Measurements from ENCODE around the gene ARHGEF25. TPM values are rescaled to one million over a fixed set of nuclear protein-coding genes. Genes with fewer than 3 reads are reported as not detected.
A peak's percentile ranks its signal among the peaks of the same experiment; 100 is the strongest.
"Not testable (repeated sequence)": the region's sequence is repeated elsewhere in the genome, so short reads cannot be mapped to it uniquely, and the experiment has no call there.

ARHGEF25 gene
- total and polyA plus RNA-seq, 7 donors = 5.8 to 140 (median 99.4) TPM

GRCh38 chr12:57617942-57618341 is 6.7 kb downstream of the ARHGEF25 start:
- DNase-seq = peak; percentile 41
- H3K9me3 ChIP-seq = no peaks in the 10 kb centered on the region
- no peak overlapping the region for H3K27ac ChIP-seq
- 54 to 58% methylated on average over 11 of the region's 11 CpGs for WGBS, 2 donors
- peaks cover 0 to 32% (median 4%) of the 10 kb centered on the region in 3 donors for H3K27me3 ChIP-seq
- H3K36me3 ChIP-seq = peaks cover 16 to 39% (median 25%) of the 10 kb centered on the region in 4 donors
- no peak overlapping the region for H3K4me3 ChIP-seq
- H3K4me1 ChIP-seq = peaks cover 0 to 52% (median 50%) of the 10 kb centered on the region in 4 donors
- TF ChIP-seq CTCF (IDR thresholded peaks at IDR 0.05) = no peak
- no peak for TF ChIP-seq POLR2AphosphoS5 (IDR thresholded peaks at IDR 0.05)
- TF ChIP-seq EP300 (IDR thresholded peaks at IDR 0.05) = no peak
- no peak for TF ChIP-seq POLR2A (IDR thresholded peaks at IDR 0.05)
- intact Hi-C loops (cut with DNase I) = no loop called here

GRCh38 chr12:57618431-57618830 is 7.2 kb downstream of the ARHGEF25 start:
- Histone ChIP-seq H3K36me3 (peaks cover 16 to 36% (median 23%) of the 10 kb centered on the region in 4 donors), H3K27me3 (peaks cover 0 to 35% (median 4%) of the 10 kb centered on the region in 3 donors), H3K4me1 (peaks cover 0 to 47% (median 45%) of the 10 kb centered on the region in 4 donors)
- DNase-seq = peak; percentile 24
- intact Hi-C loops (cut with DNase I); H3K27ac ChIP-seq; H3K4me3 ChIP-seq; H3K9me3 ChIP-seq: not testable (repeated sequence)
- 93 to 94% methylated on average over 6 of the region's 6 CpGs for whole genome bisulfite sequencing, 2 donors

- TF ChIP-seq EP300 (IDR thresholded peaks at IDR 0.05) (no peak), POLR2A (IDR thresholded peaks at IDR 0.05) (no peak), POLR2AphosphoS5 (IDR thresholded peaks at IDR 0.05) (no peak), CTCF (IDR thresholded peaks at IDR 0.05) (no peak)
- Histone ChIP-seq H3K36me3 (peaks cover 16 to 32% (median 22%) of the 10 kb centered on the region in 4 donors), H3K4me3 (no peak overlapping the region), H3K4me1 (peaks cover 0 to 42% (median 40%) of the 10 kb centered on the region in 4 donors), H3K27me3 (peaks cover 0 to 38% (median 4%) of the 10 kb centered on the region in 3 donors), H3K9me3 (no peaks in the 10 kb centered on the region), H3K27ac (no peak overlapping the region)
- 42 to 48% methylated on average over 16 of the region's 16 CpGs for WGBS, 2 donors
- peak; percentile 46 for DNase-seq
- intact Hi-C loops (cut with DNase I) = no loop called here
Observed at GRCh38 chr12:57618966-57619433, 7.8 kb downstream of the ARHGEF25 start.

- peaks cover 0 to 42% (median 4%) of the 10 kb centered on the region in 3 donors for H3K27me3 ChIP-seq
- DNase-seq = peak; percentile 65
Observed at GRCh38 chr12:57619434-57620244, 8.4 kb downstream of the ARHGEF25 start.

More at GRCh38 chr12:57619434-57620244, 8.4 kb downstream of the ARHGEF25 start:
- no peak overlapping the region for H3K4me3 ChIP-seq
- no peaks in the 10 kb centered on the region for H3K9me3 ChIP-seq
- peaks cover 16 to 28% (median 21%) of the 10 kb centered on the region in 4 donors for H3K36me3 ChIP-seq
- intact Hi-C loops (cut with DNase I) = loop anchor here (5.0 kb wide), 1 partner anchor 73 kb away; the partner anchor contains the start of gene OS9
- peaks cover 0 to 35% (median 33%) of the 10 kb centered on the region in 4 donors for H3K4me1 ChIP-seq
- TF ChIP-seq POLR2AphosphoS5 (IDR thresholded peaks at IDR 0.05) = peak in 2 of 4 donors; percentile 3 to 12
- no peak for TF ChIP-seq CTCF (IDR thresholded peaks at IDR 0.05)
- no peak overlapping the region for H3K27ac ChIP-seq
- WGBS, 2 donors = 11 to 20% methylated on average over 46 of the region's 46 CpGs

Measured in sigmoid colon (tissue), 7 donors.